Measurements from ENCODE around the gene SLC7A6.
A peak's percentile ranks its signal among the peaks of the same experiment; 100 is the strongest.

SLC7A6 gene

GRCh38 chr16:68264128-68265077, at the start of gene SLC7A6:
Gene SLC7A6 (plus strand): TSS chr16:68264526. CDS start chr16:68274727, 10,201 bp downstream.
- DNase-seq, result peak; percentile 78

GRCh38 chr16:68214726-68215125, 49.6 kb upstream of the SLC7A6 start:
- no peak for DNase-seq

GRCh38 chr16:68215302-68215701, 49.0 kb upstream of the SLC7A6 start:
- DNase-seq, result no peak

GRCh38 chr16:68216240-68216639, 48.1 kb upstream of the SLC7A6 start:
- DNase-seq, result no peak

- DNase-seq, result no peak
Measured at GRCh38 chr16:68217506-68217905, 46.8 kb upstream of the SLC7A6 start.

GRCh38 chr16:68219725-68220351, 44.5 kb upstream of the SLC7A6 start:
- DNase-seq, result no peak

- no peak for DNase-seq
Measured at GRCh38 chr16:68223072-68223471, 41.3 kb upstream of the SLC7A6 start.

GRCh38 chr16:68226116-68226515, 38.2 kb upstream of the SLC7A6 start:
- no peak for DNase-seq

- no peak for DNase-seq
Measured at GRCh38 chr16:68227183-68227793, 37.0 kb upstream of the SLC7A6 start.

GRCh38 chr16:68227850-68228553, 36.3 kb upstream of the SLC7A6 start:
- no peak for DNase-seq

GRCh38 chr16:68228652-68229051, 35.7 kb upstream of the SLC7A6 start:
- DNase-seq, result no peak

- no peak for DNase-seq
Measured at GRCh38 chr16:68229431-68230175, 34.7 kb upstream of the SLC7A6 start.

- DNase-seq, result no peak
Measured at GRCh38 chr16:68230176-68230571, 34.2 kb upstream of the SLC7A6 start.

GRCh38 chr16:68230956-68231355, 33.4 kb upstream of the SLC7A6 start:
- DNase-seq, result no peak

- no peak for DNase-seq
Measured at GRCh38 chr16:68231384-68232136, 32.8 kb upstream of the SLC7A6 start.

- DNase-seq, result no peak
Measured at GRCh38 chr16:68232335-68232734, 32.0 kb upstream of the SLC7A6 start.

- DNase-seq, result no peak
Measured at GRCh38 chr16:68233085-68233834, 31.1 kb upstream of the SLC7A6 start.

- no peak for DNase-seq
Measured at GRCh38 chr16:68233835-68234187, 30.5 kb upstream of the SLC7A6 start.

GRCh38 chr16:68234188-68235107, 29.9 kb upstream of the SLC7A6 start:
- no peak for DNase-seq

All from left hindlimb (tissue), 1 donor.